Activated T-cell treated with anti-CD3 and anti-CD28 coated beads, Interleukin-2, amount 50 U/mL, for 1 hour (primary cell): ENCODE results near the gene PHF21B.
"Not testable (repeated sequence)": the region's sequence is repeated elsewhere in the genome, so short reads cannot be mapped to it uniquely, and the experiment has no call there.

Source experiments
- DNase-seq: peaks from one replicate; pipeline ENCODE4 v3.0.0-alpha.2; 2020

Gene PHF21B

GRCh38 chr22:44865193-44866057, 144.4 kb downstream of the PHF21B start:
- no peak for DNase-seq

GRCh38 chr22:44862981-44863860, 146.6 kb downstream of the PHF21B start:
- no peak for DNase-seq

DNA sequence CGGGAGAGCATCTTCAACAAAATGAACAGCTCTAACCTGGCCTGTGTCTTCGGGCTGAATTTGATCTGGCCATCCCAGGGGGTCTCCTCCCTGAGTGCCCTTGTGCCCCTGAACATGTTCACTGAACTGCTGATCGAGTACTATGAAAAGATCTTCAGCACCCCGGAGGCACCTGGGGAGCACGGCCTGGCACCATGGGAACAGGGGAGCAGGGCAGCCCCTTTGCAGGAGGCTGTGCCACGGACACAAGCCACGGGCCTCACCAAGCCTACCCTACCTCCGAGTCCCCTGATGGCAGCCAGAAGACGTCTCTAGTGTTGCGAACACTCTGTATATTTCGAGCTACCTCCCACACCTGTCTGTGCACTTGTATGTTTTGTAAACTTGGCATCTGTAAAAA, 147.5 kb downstream of the PHF21B start:
- DNase-seq: no peak

- no peak for DNase-seq
Measured at GRCh38 chr22:44861245-44861644, 148.6 kb downstream of the PHF21B start.

- DNase-seq: no peak
Measured at GRCh38 chr22:44860311-44860710, 149.5 kb downstream of the PHF21B start.

DNA sequence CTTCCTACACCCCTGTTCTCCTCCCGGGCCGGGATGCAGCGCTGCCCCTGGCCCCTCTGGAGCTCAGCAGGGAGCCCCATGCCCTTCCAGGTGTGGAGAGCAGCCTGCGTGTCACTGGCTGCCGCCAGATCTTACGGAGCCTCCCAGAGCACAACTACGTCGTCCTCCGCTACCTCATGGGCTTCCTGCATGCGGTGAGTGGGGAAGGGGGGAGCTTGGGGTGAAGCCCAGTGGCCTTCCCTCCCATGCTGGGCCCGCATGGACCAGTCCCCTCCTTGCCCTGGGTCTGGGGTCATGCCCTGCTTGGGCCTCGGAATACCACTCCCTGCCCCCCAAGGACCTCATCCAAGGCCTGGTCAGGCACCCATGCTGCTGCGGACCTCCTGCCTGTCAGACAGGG, 150.2 kb downstream of the PHF21B start:
- no peak for DNase-seq

DNA sequence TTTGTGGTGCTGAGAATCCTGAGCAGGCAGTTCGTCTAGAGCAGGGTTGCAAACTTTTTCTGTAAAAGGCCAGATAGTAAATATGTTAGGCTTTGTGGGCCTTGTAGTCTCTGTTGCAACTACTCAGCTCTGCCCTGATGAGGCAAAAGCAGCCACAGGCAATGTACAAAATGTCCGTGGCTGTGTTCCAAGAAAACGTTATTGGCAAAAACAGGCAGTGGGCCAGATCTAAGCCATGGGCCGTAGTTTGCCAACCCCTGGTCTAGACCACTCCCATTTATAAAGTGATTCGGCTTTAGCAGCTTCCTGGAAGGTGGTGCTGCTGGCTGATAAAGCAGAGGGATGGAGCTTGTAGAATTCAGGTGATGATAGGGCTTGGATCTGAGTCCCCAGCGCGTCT, 151.0 kb downstream of the PHF21B start:
- DNase-seq: not testable (repeated sequence)

GRCh38 chr22:44855855-44856254, 153.9 kb downstream of the PHF21B start:
- DNase-seq: no peak

DNA sequence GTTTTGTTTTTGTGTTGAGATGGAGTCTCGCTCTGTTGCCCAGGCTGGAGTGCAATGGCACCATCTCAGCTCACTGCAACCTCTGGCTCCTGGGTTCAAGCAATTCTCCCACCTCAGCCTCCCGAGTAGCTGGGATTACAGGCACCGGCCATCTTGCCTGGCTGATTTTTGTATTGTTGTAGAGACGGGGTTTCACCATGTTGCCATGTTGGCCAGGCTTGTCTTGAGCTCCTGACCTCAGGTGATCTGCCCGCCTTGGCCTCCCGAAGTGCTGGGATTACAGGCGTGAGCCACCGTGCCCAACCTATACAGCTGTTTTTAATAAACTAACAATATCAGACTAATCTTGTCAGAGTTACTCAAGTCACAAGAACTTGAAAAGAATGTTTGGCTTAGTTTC, 155.2 kb downstream of the PHF21B start:
- DNase-seq: not testable (repeated sequence)

- no peak for DNase-seq
Measured at GRCh38 chr22:44850946-44851345, 158.9 kb downstream of the PHF21B start.

GRCh38 chr22:44848791-44849420, 160.9 kb downstream of the PHF21B start:
- no peak for DNase-seq

GRCh38 chr22:44848296-44848741, 161.5 kb downstream of the PHF21B start:
- DNase-seq: no peak

DNA sequence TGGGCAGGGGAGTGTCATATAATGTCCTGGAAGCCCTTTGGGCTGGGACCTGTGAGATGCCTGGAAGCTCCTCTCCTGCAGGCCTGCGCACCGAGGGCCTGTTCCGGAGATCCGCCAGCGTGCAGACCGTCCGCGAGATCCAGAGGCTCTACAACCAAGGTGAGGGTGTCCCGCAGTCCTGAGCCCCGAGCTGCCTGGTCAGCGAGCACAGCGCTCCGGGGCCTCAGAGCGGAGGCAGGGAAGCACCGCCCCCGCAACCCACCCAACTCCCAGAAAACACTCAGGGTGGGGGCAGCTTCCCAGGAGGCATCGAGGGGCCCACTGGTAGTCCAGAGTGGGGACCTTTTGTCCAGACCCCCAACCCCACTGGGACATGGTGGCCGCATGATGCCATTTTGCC, 161.9 kb downstream of the PHF21B start:
- DNase-seq: no peak

- DNase-seq: no peak
Measured at GRCh38 chr22:44847380-44847779, 162.4 kb downstream of the PHF21B start.

DNA sequence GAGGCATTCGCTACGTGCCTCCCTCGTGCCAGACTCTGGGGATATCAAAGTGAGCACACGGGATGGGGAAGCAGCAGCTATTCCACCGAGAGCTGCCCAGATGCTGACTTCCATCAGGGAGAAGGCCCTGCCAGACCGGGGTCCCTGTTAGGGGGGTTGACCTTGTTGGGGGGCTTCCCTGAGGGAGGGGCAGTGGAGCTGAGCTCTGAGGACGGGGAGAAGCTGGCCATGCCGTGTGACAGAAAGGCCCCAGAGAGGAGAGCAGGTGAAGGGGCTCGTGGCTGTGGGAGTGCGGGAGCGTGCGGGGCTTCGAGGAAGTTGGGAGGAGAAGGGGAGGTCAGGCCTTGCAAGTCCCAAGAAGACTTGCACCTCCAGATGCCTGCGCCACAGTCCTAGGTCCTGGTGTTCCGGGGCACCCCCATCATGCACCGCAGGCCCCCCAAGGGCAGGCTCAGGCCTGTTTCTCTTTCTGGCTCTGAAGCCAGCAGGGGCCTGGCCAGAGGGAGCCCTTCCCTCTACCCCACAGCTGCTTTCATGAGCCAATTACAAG, 163.0 kb downstream of the PHF21B start:
- DNase-seq: no peak

GRCh38 chr22:44845796-44846720, 163.7 kb downstream of the PHF21B start:
- no peak for DNase-seq

DNA sequence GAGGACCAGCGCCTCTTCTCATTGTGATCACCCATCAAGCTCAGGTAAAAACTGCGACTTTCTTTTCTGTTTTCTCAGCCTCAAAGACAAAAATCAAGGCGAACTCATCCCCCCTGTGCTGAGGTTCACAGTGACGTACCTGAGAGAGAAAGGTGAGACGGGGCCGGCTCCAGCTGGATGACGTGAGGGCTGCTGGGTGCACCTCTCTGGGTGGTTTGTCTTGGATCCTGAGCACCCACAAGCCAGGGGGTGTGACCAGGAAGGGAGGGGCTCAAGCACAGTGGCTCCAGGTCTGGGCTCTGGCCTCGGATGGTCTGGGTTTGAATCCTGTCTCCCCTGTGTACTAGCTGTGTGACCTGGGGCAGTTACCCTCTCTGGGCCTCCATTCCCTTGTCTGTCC, 164.6 kb downstream of the PHF21B start:
- DNase-seq: no peak

- no peak for DNase-seq
Measured at GRCh38 chr22:44842417-44842816, 167.4 kb downstream of the PHF21B start.

DNA sequence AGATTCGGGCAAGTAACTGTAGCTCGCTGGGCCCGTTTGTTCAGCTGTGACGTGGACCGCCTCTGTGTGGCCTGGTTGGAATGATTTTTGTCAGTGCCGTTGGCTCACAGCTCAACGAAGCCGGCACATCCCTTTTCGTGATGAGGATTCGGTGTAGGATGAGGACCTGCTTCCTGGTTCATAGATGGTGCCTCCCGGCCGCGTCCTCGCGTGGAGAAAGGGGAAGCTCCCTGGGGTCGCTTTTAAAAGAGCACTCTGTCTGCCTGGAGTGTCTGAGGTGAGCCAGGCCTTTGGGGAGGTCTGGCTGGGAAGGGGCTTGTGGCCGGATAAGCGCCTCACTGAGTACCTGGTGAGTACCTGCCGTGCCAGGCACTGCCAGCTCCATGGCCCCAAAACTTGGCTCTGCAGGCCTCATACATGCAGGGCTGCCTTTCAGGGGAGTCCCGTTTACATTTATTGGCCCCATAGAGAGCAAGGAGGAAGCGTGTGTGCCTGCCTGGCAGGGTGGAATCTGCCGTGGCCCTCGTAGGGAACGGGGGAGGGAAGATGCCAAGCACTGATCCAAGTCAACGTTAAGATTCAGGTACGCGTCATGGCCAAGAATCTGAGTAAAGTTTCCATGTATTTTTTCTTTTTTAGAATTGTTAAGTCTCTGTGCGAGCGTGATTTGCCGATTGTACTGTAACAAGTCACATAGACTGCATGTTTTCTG, 169.0 kb downstream of the PHF21B start:
- DNase-seq: no peak

- DNase-seq: no peak
Measured at GRCh38 chr22:44839721-44840120, 170.1 kb downstream of the PHF21B start.

DNA sequence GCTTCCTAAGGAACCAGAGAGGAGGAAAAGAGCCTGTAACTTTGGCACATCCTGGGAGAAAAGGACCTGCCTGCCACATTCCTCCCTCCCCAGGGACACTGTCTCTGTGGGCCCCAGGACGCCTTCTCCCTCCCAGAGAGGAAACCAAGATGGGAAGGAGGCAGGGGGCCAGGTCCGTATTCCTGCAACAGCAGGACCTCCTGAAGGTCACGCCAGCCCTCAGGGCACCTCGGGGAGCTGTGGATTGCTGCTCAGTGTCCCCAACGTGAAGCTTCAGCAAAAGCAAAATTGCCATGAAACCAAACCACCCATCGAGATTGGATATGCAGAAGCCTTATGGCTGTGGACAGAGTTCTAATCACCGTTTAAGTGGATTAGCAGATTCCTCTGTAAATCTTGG, 170.7 kb downstream of the PHF21B start:
- DNase-seq: no peak
